ENCODE results near the gene REEP1. TPM values are rescaled to one million over a fixed set of nuclear protein-coding genes. Genes with fewer than 3 reads are reported as not detected.

REEP1 gene
- total and polyA plus RNA-seq, 2 of the 4 experiments (the other 2 are of a cell fraction): under 0.01 to 0.03 TPM

GRCh38 chr2:86308356-86308755 lies 29.1 kb downstream of the REEP1 start:
- Histone ChIP-seq H4K8ac (ENCODE audit: low read depth in 2 of 2, low read length in 2 of 2) (no peak overlapping the region), H4K20me1 (ENCODE audit: insufficient read depth, low read length) (no peaks in the 10 kb centered on the region), H2BK20ac (ENCODE audit: low read depth, low read length) (no peak overlapping the region), H3K14ac (replicated peaks; ENCODE audit: low read depth, low read length) (no peak overlapping the region), H2AFZ (replicated peaks; ENCODE audit: low read length, poor library complexity) (no peak overlapping the region), H2AK9ac (replicated peaks; ENCODE audit: low read depth, low read length, poor library complexity) (no peak overlapping the region), H3K9ac (ENCODE audit: low read depth, low read length) (no peak overlapping the region), H3K27ac (ENCODE audit: insufficient read depth, low read length) (no peak overlapping the region), H3K56ac (ENCODE audit: extremely low read depth, insufficient read depth, low read length) (no peak overlapping the region), H2BK120ac (ENCODE audit: low read depth, low read length) (no peak overlapping the region), H3K36me3 (ENCODE audit: control insufficient read depth, insufficient read depth, low read length) (no peaks in the 10 kb centered on the region), H3K9me1 (ENCODE audit: insufficient read depth, low read length) (no peaks in the 10 kb centered on the region), H2AK5ac (ENCODE audit: low read depth, low read length) (no peak overlapping the region), H3K4ac (ENCODE audit: low read depth, low read length) (no peak overlapping the region), H3K27me3 (ENCODE audit: control insufficient read depth, insufficient read depth, low read length) (peaks cover 25% of the 10 kb centered on the region), H3K79me1 (ENCODE audit: low read depth in 1 of 2, low read length in 2 of 2) (no peaks in the 10 kb centered on the region), H4K5ac (ENCODE audit: low read depth, low read length) (no peak overlapping the region), H2BK5ac (ENCODE audit: low read depth, low read length, poor library complexity, severe bottlenecking) (no peak overlapping the region), H3K9me3 (ENCODE audit: control insufficient read depth, insufficient read depth, low read length) (no peaks in the 10 kb centered on the region), H3K23ac (ENCODE audit: low read depth, low read length) (no peak overlapping the region), H2BK15ac (ENCODE audit: low read depth, low read length) (no peak overlapping the region), H3K4me1 (ENCODE audit: control insufficient read depth, insufficient read depth, low read length) (no peaks in the 10 kb centered on the region), H4K91ac (ENCODE audit: insufficient read depth, low read depth, low read length) (no peak overlapping the region), H3K4me2 (ENCODE audit: low read depth, low read length) (no peak overlapping the region), H3K18ac (ENCODE audit: low read depth, low read length) (no peak overlapping the region), H3K4me3 (ENCODE audit: insufficient read depth, low read depth, low read length) (no peak overlapping the region)
- no peak for ATAC-seq (ENCODE audit: low read depth)
- no peak for DNase-seq
- WGBS, 2 experiments (ENCODE audit: extremely low coverage in 2 of 2, insufficient read length in 1 of 2): 95% methylated on average over 4 of the region's 8 CpGs; no CpG with 5 or more reads in 1 of the 2 experiments
- ChIA-PET CTCF (no interaction called here), POLR2A (ENCODE audit: unreplicated experiment) (no interaction called here)
- intact Hi-C loops (cut with micrococcal nuclease): no loop called here
- in situ Hi-C loops (cut with MboI; ENCODE audit: low sequenced_read_pairs): no loop called here
- dilution Hi-C loops (cut with HindIII; ENCODE audit: low sequenced_read_pairs, unreplicated experiment): no loop called here
- no TSS peak for BruUV-seq (replicated peaks)
- TF ChIP-seq SMC3 (IDR thresholded peaks at IDR 0.05; ENCODE audit: low read depth, low read length): no peak
- TF ChIP-seq BHLHE40 (IDR thresholded peaks at IDR 0.05; ENCODE audit: low read depth, low read length): no peak
- TF ChIP-seq CHD1 (IDR thresholded peaks at IDR 0.05; ENCODE audit: low read depth, low read length): no peak
- TF ChIP-seq, protein P1, sequence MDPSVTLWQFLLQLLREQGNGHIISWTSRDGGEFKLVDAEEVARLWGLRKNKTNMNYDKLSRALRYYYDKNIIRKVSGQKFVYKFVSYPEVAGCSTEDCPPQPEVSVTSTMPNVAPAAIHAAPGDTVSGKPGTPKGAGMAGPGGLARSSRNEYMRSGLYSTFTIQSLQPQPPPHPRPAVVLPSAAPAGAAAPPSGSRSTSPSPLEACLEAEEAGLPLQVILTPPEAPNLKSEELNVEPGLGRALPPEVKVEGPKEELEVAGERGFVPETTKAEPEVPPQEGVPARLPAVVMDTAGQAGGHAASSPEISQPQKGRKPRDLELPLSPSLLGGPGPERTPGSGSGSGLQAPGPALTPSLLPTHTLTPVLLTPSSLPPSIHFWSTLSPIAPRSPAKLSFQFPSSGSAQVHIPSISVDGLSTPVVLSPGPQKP (IDR thresholded peaks at IDR 0.05; ENCODE audit: borderline replicate concordance, low read depth, low read length): no peak

All from IMR-90 (cell line).